Activated T-helper 2 cell treated with anti-CD3 and anti-CD28 coated beads, Interferon-gamma antibody, Interleukin-2, Interleukin-4, amounts not matched to agents 10 μg/mL and 5 μg/mL and 100 μg/mL, durations not matched to agents 14 hours and 24 hours and 36 hours (primary cell): ENCODE data around the gene PLAAT4. TPM values are rescaled to one million over a fixed set of nuclear protein-coding genes. Genes with fewer than 3 reads are reported as not detected.

ENCODE experiments used
- total RNA-seq: library from RNA; stranded (reverse); gene quantifications from 2 replicates; pipeline ENCODE4 v1.2.3, GENCODE V29; 2022

The PLAAT4 gene
- total RNA-seq, 1 donor from 2014 or later, result 41.4 TPM

Other genes with a start within 250 kb of the PLAAT4 start
- not detected in 2 replicates for gene SLC22A9, start 167.0 kb upstream of the PLAAT4 start, total RNA-seq
- 0.64 and 0.80 TPM in 2 replicates for gene PLAAT5, start 45.6 kb upstream of the PLAAT4 start, total RNA-seq
- gene LGALS12, start 30.7 kb upstream of the PLAAT4 start, total RNA-seq, result 1.1 and 1.4 TPM in 2 replicates
- not detected in 2 replicates for gene PLAAT2, start 26.6 kb downstream of the PLAAT4 start, total RNA-seq
- gene PLAAT3, start 77.6 kb downstream of the PLAAT4 start, total RNA-seq, result 15.2 and 17.3 TPM in 2 replicates
- gene ATL3, start 134.6 kb downstream of the PLAAT4 start, total RNA-seq, result 38.6 and 38.8 TPM in 2 replicates
- 61.1 and 64.1 TPM in 2 replicates for gene RTN3, start 144.7 kb downstream of the PLAAT4 start, total RNA-seq
- gene ZFTA, start 232.0 kb downstream of the PLAAT4 start, total RNA-seq, result 7.0 and 8.9 TPM in 2 replicates